Calu3 (cell line): ENCODE measurements around the gene SNRNP200. TPM values are rescaled to one million over a fixed set of nuclear protein-coding genes. Genes with fewer than 3 reads are reported as not detected.

Source experiments
- BruUV-seq: library from RNA; stranded (reverse); fragments of 400-500 nt; replicated peaks from 2 replicates; lab custom pipeline; 2021; lab: Mats Ljungman, UMichigan
- CTCF ChIA-PET: fragments of 300-600 bp; sonication (Branson Sonifier 250); formaldehyde crosslinking; loops from one replicate; lab custom pipeline; 2022; ENCODE audit warnings: antibody characterized with exemption; lab: Charles Lee
- DNase-seq: peaks from one replicate; pipeline ENCODE4 v3.0.0; 2022
- H3K27ac Mint-ChIP-seq: one replicate; pipeline ENCODE4 v1.8.0; 2022; ENCODE audit warnings: mixed read lengths; ENCODE audit not compliant: unreplicated experiment
- H3K27me3 Mint-ChIP-seq: one replicate; pipeline ENCODE4 v1.8.0; 2022; ENCODE audit warnings: mixed read lengths; ENCODE audit not compliant: unreplicated experiment
- H3K36me3 Mint-ChIP-seq: one replicate; pipeline ENCODE4 v1.8.0; 2022; ENCODE audit warnings: mild to moderate bottlenecking, moderate library complexity, mixed read lengths; ENCODE audit not compliant: insufficient read depth, unreplicated experiment
- H3K4me1 Mint-ChIP-seq: one replicate; pipeline ENCODE4 v1.8.0; 2022; ENCODE audit warnings: mild to moderate bottlenecking, low read depth, mixed read lengths; ENCODE audit not compliant: unreplicated experiment
- H3K4me3 Mint-ChIP-seq: one replicate; pipeline ENCODE4 v1.8.0; 2022; ENCODE audit warnings: mild to moderate bottlenecking, low read depth, moderate library complexity, mixed read lengths; ENCODE audit not compliant: unreplicated experiment
- H3K9me3 Mint-ChIP-seq: one replicate; pipeline ENCODE4 v1.8.0; 2022; ENCODE audit warnings: low read depth, mixed read lengths; ENCODE audit not compliant: unreplicated experiment
- CTCF ChIP-seq: fragments of 200-600 bp; IDR thresholded peaks from one replicate; pipeline ENCODE4 v1.8.0; 2022; ENCODE audit warnings: antibody characterized with exemption; ENCODE audit not compliant: unreplicated experiment
- intact Hi-C: fragments of 100-400 bp; cut with micrococcal nuclease; formaldehyde crosslinking; loops from one replicate; pipeline ENCODE4 v1.10.0; 2022; ENCODE audit not compliant: unreplicated experiment
- total RNA-seq: library from RNA; stranded (reverse); gene quantifications from 2 replicates; pipeline ENCODE4 v1.2.3, GENCODE V29; 2022

SNRNP200 gene
- total RNA-seq, 1 experiment from 2014 or later, result 140 TPM

GRCh38 chr2:96236882-96237281 is 68.5 kb downstream of the SNRNP200 start:
- Mint-ChIP-seq H3K9me3 (no peaks in the 10 kb centered on the region), H3K36me3 (no peaks in the 10 kb centered on the region), H3K4me1 (no peaks in the 10 kb centered on the region), H3K27ac (no peak overlapping the region), H3K27me3 (no peaks in the 10 kb centered on the region), H3K4me3 (no peak overlapping the region)
- CTCF ChIA-PET, result no interaction called here
- BruUV-seq, result no TSS peak
- DNase-seq, result no peak
- intact Hi-C loops, result no loop called here
- TF ChIP-seq CTCF, result no peak

GRCh38 chr2:96233880-96234316 is 71.4 kb downstream of the SNRNP200 start:
- intact Hi-C loops, result no loop called here
- Mint-ChIP-seq H3K27ac (no peak overlapping the region), H3K9me3 (no peaks in the 10 kb centered on the region), H3K36me3 (no peaks in the 10 kb centered on the region), H3K27me3 (no peaks in the 10 kb centered on the region), H3K4me1 (no peaks in the 10 kb centered on the region), H3K4me3 (no peak overlapping the region)
- CTCF ChIA-PET, result interaction anchor here (0.6 kb wide), 1 partner anchor 33 kb away, joined by 4 read pairs; no protein-coding TSS in a partner anchor
- no peak for TF ChIP-seq CTCF
- no peak for DNase-seq
- no TSS peak for BruUV-seq

GRCh38 chr2:96233436-96233835 is 71.9 kb downstream of the SNRNP200 start:
- BruUV-seq, result no TSS peak
- no peak for DNase-seq
- Mint-ChIP-seq H3K36me3 (no peaks in the 10 kb centered on the region), H3K4me1 (no peaks in the 10 kb centered on the region), H3K27ac (no peak overlapping the region), H3K9me3 (no peaks in the 10 kb centered on the region), H3K27me3 (no peaks in the 10 kb centered on the region), H3K4me3 (no peak overlapping the region)
- no peak for TF ChIP-seq CTCF
- CTCF ChIA-PET, result interaction anchor here (0.6 kb wide), 1 partner anchor 34 kb away, joined by 4 read pairs; no protein-coding TSS in a partner anchor
- intact Hi-C loops, result no loop called here

- no peak overlapping the region for H3K4me3 Mint-ChIP-seq
- H3K9me3 Mint-ChIP-seq, result no peaks in the 10 kb centered on the region
- H3K27ac Mint-ChIP-seq, result no peak overlapping the region
- CTCF ChIA-PET, result interaction anchor here (0.6 kb wide), 1 partner anchor 48 kb away, joined by 5 read pairs; no protein-coding TSS in a partner anchor
- DNase-seq, result no peak
- no peaks in the 10 kb centered on the region for H3K4me1 Mint-ChIP-seq
- TF ChIP-seq CTCF, result no peak
- no TSS peak for BruUV-seq
- H3K36me3 Mint-ChIP-seq, result no peaks in the 10 kb centered on the region
- intact Hi-C loops, result no loop called here
- no peaks in the 10 kb centered on the region for H3K27me3 Mint-ChIP-seq
Measured at GRCh38 chr2:96231316-96231715, 74.0 kb downstream of the SNRNP200 start.
